SK-N-SH (cell line): ENCODE data around the gene TAMALIN. TPM values are rescaled to one million over a fixed set of nuclear protein-coding genes. Genes with fewer than 3 reads are reported as not detected.

ENCODE experiments used
- CTCF ChIA-PET: fragments of 300-600, 350-600 bp; formaldehyde crosslinking; extraction: SDS; loops from one replicate; lab custom pipeline; 2021; lab: Yijun Ruan, JAX
- POLR2A ChIA-PET: fragments of 350-600 bp; sonication (Branson Sonifier 250); formaldehyde crosslinking; extraction: SDS; loops from one replicate; lab custom pipeline; 2020; ENCODE audit warnings: antibody characterized with exemption, inconsistent platforms; lab: Yijun Ruan, JAX
- DNase-seq: peaks from one replicate; pipeline ENCODE4 v3.0.0; 2012
- H2AFZ ChIP-seq: fragments of 200-600 bp; sonication (generic); 2 replicates; pipeline ENCODE4 v1.8.1; 2016; ENCODE audit warnings: antibody characterized with exemption, mild to moderate bottlenecking, low read depth
- H3F3A ChIP-seq: fragments of 200-600 bp; sonication (generic); replicated peaks from 2 replicates; pipeline ENCODE3; 2016; ENCODE audit warnings: antibody characterized with exemption, mild to moderate bottlenecking; ENCODE audit not compliant: insufficient read depth
- H3K27ac ChIP-seq, 2 experiments: fragments of 200-500 bp in 1 of 2; fragments of 200-600 bp in 1 of 2; sonication (Bioruptor generic) in 1 of 2; sonication (generic), shearing (Covaris generic) in 1 of 2; 2 replicates each; pipeline versions ENCODE4 v1.5.1 to v1.6.1; 2014 to 2016; ENCODE audit warnings: low read depth in 2 of 2, inconsistent platforms in 1 of 2, low read length in 1 of 2, mild to moderate bottlenecking in 1 of 2, mixed read lengths in 1 of 2
- H3K27me3 ChIP-seq: fragments of 200-600 bp; sonication (generic), shearing (Covaris generic); 2 replicates; pipeline ENCODE4 v1.6.1; 2016; ENCODE audit warnings: mixed run types; ENCODE audit not compliant: insufficient read depth
- H3K36me3 ChIP-seq, 2 experiments: fragments of 200-500 bp in 1 of 2; fragments of 200-600 bp in 1 of 2; sonication (Bioruptor generic) in 1 of 2; sonication (generic) in 1 of 2; replicated peaks in 1 of 2; 2 replicates each; pipeline versions ENCODE3 to v1.5.1; 2014 to 2016; ENCODE audit warnings: low read length in 1 of 2, mild to moderate bottlenecking in 1 of 2; ENCODE audit not compliant: insufficient read depth in 2 of 2, control insufficient read depth in 1 of 2
- H3K4me1 ChIP-seq, 2 experiments: fragments of 200-500 bp in 1 of 2; fragments of 200-600 bp in 1 of 2; sonication (Bioruptor generic) in 1 of 2; sonication (generic), shearing (Covaris generic) in 1 of 2; 2 replicates each; pipeline versions ENCODE4 v1.5.1 to v1.6.1; 2014 to 2016; ENCODE audit warnings: low read depth in 1 of 2, low read length in 1 of 2, mixed run types in 1 of 2; ENCODE audit not compliant: insufficient read depth in 2 of 2, control insufficient read depth in 1 of 2
- H3K4me2 ChIP-seq: fragments of 200-600 bp; sonication (generic), shearing (Covaris generic); 2 replicates; pipeline ENCODE4 v1.6.1; 2017; ENCODE audit warnings: mixed run types
- H3K4me3 ChIP-seq, 2 experiments: fragments of 200-500 bp in 1 of 2; fragments of 200-600 bp in 1 of 2; sonication (Bioruptor generic) in 1 of 2; sonication (generic), shearing (Covaris generic) in 1 of 2; 2 replicates each; pipeline versions ENCODE4 v1.5.1 to v1.8.1; 2014 to 2016; ENCODE audit warnings: low read depth in 2 of 2, inconsistent platforms in 1 of 2, low read length in 1 of 2, mild to moderate bottlenecking in 1 of 2, mixed read lengths in 1 of 2, moderate library complexity in 1 of 2
- H3K79me2 ChIP-seq: fragments of 200-600 bp; sonication (generic); 2 replicates; pipeline ENCODE4 v1.8.1; 2017; ENCODE audit warnings: mild to moderate bottlenecking; ENCODE audit not compliant: insufficient read depth
- H3K9ac ChIP-seq: fragments of 200-600 bp; sonication (generic); 2 replicates; pipeline ENCODE4 v1.6.1; 2017; ENCODE audit warnings: mixed run types
- H3K9me2 ChIP-seq: fragments of 200-600 bp; sonication (generic); 2 replicates; pipeline ENCODE4 v1.6.1; 2017; ENCODE audit warnings: mixed run types
- H3K9me3 ChIP-seq: fragments of 200-600 bp; sonication (generic); 2 replicates; pipeline ENCODE4 v1.6.1; 2017; ENCODE audit warnings: mixed run types, mild to moderate bottlenecking, moderate library complexity
- H4K20me1 ChIP-seq: fragments of 200-600 bp; sonication (generic); 2 replicates; pipeline ENCODE4 v1.6.1; 2017; ENCODE audit warnings: mild to moderate bottlenecking, mixed run types; ENCODE audit not compliant: insufficient read depth
- CTCF ChIP-seq: fragments of 200-600 bp; sonication (generic); IDR thresholded peaks from 2 replicates; pipeline ENCODE4 v1.6.1; 2017; ENCODE audit warnings: antibody characterized with exemption, mild to moderate bottlenecking, moderate library complexity
- FOXJ3 ChIP-seq: sonication (generic); formaldehyde crosslinking; IDR thresholded peaks from 2 replicates; pipeline ENCODE4 v1.5.1; 2020; ENCODE audit warnings: mild to moderate bottlenecking, missing genetic modification reagents
- MEF2A ChIP-seq: IDR thresholded peaks from 2 replicates; pipeline ENCODE4 v1.4.0; 2012; ENCODE audit warnings: low read depth, borderline replicate concordance
- MXI1 ChIP-seq: IDR thresholded peaks from 2 replicates; pipeline ENCODE4 v1.6.1; 2012; ENCODE audit warnings: mild to moderate bottlenecking, low read depth, low read length, improper control_type of control experiment
- RCOR1 ChIP-seq: fragments of 150-350 bp; IDR thresholded peaks from 2 replicates; pipeline ENCODE4 v1.6.1; 2017; ENCODE audit warnings: antibody characterized with exemption, low read length
- TAF1 ChIP-seq: IDR thresholded peaks from 2 replicates; pipeline ENCODE4 v1.6.1; 2012; ENCODE audit warnings: low read depth, mild to moderate bottlenecking, low read length, moderate library complexity, borderline replicate concordance
- TEAD4 ChIP-seq: IDR thresholded peaks from 2 replicates; pipeline ENCODE4 v1.4.0; 2012; ENCODE audit warnings: mild to moderate bottlenecking, borderline replicate concordance; ENCODE audit not compliant: insufficient read depth
- USF1 ChIP-seq: IDR thresholded peaks from 2 replicates; pipeline ENCODE4 v1.4.0; 2012; ENCODE audit warnings: low read depth, borderline replicate concordance
- ZBTB33 ChIP-seq: IDR thresholded peaks from 2 replicates; pipeline ENCODE4 v1.4.0; 2012; ENCODE audit warnings: low read depth, borderline replicate concordance
- WGBS: methylation state at CpG from one replicate; pipeline ENCODE4 v1.1.6; 2017; ENCODE audit warnings: low lambda C conversion rate; 5-methylcytosine and 5-hydroxymethylcytosine counted together
- polyA plus RNA-seq, 3 experiments: library from polyadenylated mRNA; depleted of rRNA; stranded (reverse); fragments of >200 nt; gene quantifications; 2 replicates each; pipeline ENCODE4 v1.2.3, GENCODE V29; 2012
- TF ChIP-seq, protein P1 (sequence below): IDR thresholded peaks from 2 replicates; pipeline ENCODE4 v1.4.0; 2012; ENCODE audit warnings: low read depth

TAMALIN gene
- polyA plus RNA-seq, 1 of the 3 experiments (the other 2 are of a cell fraction), result 2.4 TPM

DNA sequence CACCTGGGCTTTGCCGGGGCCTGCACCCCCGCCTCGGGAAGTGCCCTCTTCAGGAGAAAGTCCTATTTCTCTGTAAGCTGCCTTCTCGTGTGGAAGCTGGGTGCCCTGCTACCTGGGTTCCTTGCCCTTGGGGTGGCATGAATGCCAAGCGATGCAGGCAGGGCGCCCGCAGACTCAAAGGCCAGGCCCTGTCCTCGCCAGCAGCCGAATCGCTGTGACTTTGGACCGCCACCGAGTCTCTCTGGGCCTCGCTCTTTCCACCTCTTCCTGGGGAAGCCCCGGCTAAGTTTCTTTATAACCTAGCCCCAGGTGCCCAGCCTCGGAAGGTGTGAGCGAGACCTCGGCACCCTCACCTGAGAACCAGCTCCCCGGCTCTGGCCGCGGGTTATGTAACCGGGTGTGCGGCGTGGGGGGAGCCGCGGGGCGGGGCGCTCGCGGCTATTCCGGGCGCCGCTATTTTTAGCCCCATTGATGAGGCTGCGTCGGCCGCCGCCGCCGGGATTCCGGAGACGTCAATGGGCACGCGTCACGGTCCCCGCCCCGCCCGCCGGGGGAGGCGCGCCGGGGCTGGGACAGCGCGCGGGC is 29.9 kb downstream of the TAMALIN start:
- 80% methylated on average over 1 of the region's 53 CpGs for WGBS
- peaks cover 35% of the 10 kb centered on the region for H3K79me2 ChIP-seq
- peak overlapping the region; percentile 61; the same call in 1 of the 2 replicates for H3K4me2 ChIP-seq
- H3K27me3 ChIP-seq, result no peaks in the 10 kb centered on the region
- peak overlapping the region in 1 of 2 experiments; percentile 47; a peak in 1 of 4 replicates for H3K27ac ChIP-seq
- ChIA-PET CTCF (interaction anchor here (0.9 to 30.2 kb wide), 6 partner anchors 13 to 66 kb away, joined by 3 to 949 read pairs (median 5); partner anchors contain the start of genes ATG101, NR4A1 and SMIM41), POLR2A (no interaction called here)
- no peaks in the 10 kb centered on the region for H3K9me2 ChIP-seq
- peaks cover 13% of the 10 kb centered on the region for H3F3A ChIP-seq
- peak; percentile 89 for DNase-seq
- H3K36me3 ChIP-seq, result no peaks in the 10 kb centered on the region
- H4K20me1 ChIP-seq, result peaks cover 5% of the 10 kb centered on the region; the same call in 1 of the 2 replicates
- peak overlapping the region; percentile 49; the same call in 1 of the 2 replicates for H3K9ac ChIP-seq
- H3K4me1 ChIP-seq, result peaks cover 7 to 32% of the 10 kb centered on the region in 2 experiments; a peak in 3 of 4 replicates
- H3K9me3 ChIP-seq, result no peaks in the 10 kb centered on the region
- peak overlapping the region in 1 of 2 experiments; percentile 70; a peak in 2 of 4 replicates for H3K4me3 ChIP-seq
- no peak for TF ChIP-seq ZBTB33
- TF ChIP-seq TEAD4, result 0 out of 2 replicates have a peak, but pooled peaks have one; percentile 30
- TF ChIP-seq, protein P1, sequence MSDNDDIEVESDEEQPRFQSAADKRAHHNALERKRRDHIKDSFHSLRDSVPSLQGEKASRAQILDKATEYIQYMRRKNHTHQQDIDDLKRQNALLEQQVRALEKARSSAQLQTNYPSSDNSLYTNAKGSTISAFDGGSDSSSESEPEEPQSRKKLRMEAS, result 0 out of 2 replicates have a peak, but pooled peaks have one; percentile 13
- peak; percentile 97 for TF ChIP-seq MEF2A
- no peak overlapping the region for H2AFZ ChIP-seq

GRCh38 chr12:52037248-52037861 is 30.6 kb downstream of the TAMALIN start:
- peaks cover 7 to 30% of the 10 kb centered on the region in 2 experiments; a peak in 3 of 4 replicates for H3K4me1 ChIP-seq
- POLR2A ChIA-PET, result no interaction called here
- no peaks in the 10 kb centered on the region for H3K9me2 ChIP-seq
- H3K27me3 ChIP-seq, result no peaks in the 10 kb centered on the region
- peak overlapping the region; percentile 70 to 88 for H3K4me3 ChIP-seq
- TF ChIP-seq USF1, result no peak
- 0 out of 2 replicates have a peak, but pooled peaks have one; percentile 42 for TF ChIP-seq MXI1
- no peak for TF ChIP-seq FOXJ3 (CRISPR knock-in tag)
- TF ChIP-seq TAF1, result no peak
- TF ChIP-seq RCOR1, result no peak
- TF ChIP-seq CTCF, result peak; percentile 31
- TF ChIP-seq, all 33 proteins: peak for 2
- Histone ChIP-seq H3F3A (peaks cover 13% of the 10 kb centered on the region), H3K27ac (peak overlapping the region; percentile 8 to 58; a peak in 2 of 4 replicates), H3K36me3 (no peaks in the 10 kb centered on the region), H4K20me1 (peaks cover 5% of the 10 kb centered on the region; the same call in 1 of the 2 replicates), H2AFZ (0 out of 2 replicates have a peak overlapping the region, but pooled peaks have one; percentile 6), H3K79me2 (peaks cover 35% of the 10 kb centered on the region), H3K9ac (peak overlapping the region; percentile 97), H3K9me3 (no peaks in the 10 kb centered on the region), H3K4me2 (peak overlapping the region; percentile 83)
- DNase-seq, result peak; percentile 78
- 3% methylated on average over 15 of the region's 59 CpGs for WGBS
- CTCF ChIA-PET, result interaction anchor here (0.7 to 30.2 kb wide), 7 partner anchors 10 to 67 kb away, joined by 3 to 949 read pairs (median 4); partner anchors contain the start of genes ATG101, NR4A1 and SMIM41
